ENCODE measurements around the gene TP53I11.

The TP53I11 gene

GRCh38 chr11:44913502-44913901, 37.2 kb downstream of the TP53I11 start:
- ChIA-PET POLR2A (no interaction called here), CTCF (interaction anchor here (0.7 to 21.0 kb wide), 7 partner anchors 14 to 359 kb away, joined by 3 to 659 read pairs (median 6); no protein-coding TSS in a partner anchor)
- no peak for DNase-seq (ENCODE audit: low read depth, low spot score)
- H3K4me3 ChIP-seq (ENCODE audit: low read depth, low read length): no peak overlapping the region
- no peak for TF ChIP-seq CTCF (IDR thresholded peaks at IDR 0.05; ENCODE audit: insufficient read depth, low read length, missing control alignments)

- no peak for DNase-seq (ENCODE audit: low read depth, low spot score)
- no peak for TF ChIP-seq CTCF (IDR thresholded peaks at IDR 0.05; ENCODE audit: insufficient read depth, low read length, missing control alignments)
- no peak overlapping the region for H3K4me3 ChIP-seq (ENCODE audit: low read depth, low read length)
- POLR2A ChIA-PET: no interaction called here
- CTCF ChIA-PET: interaction anchor here (0.6 to 21.0 kb wide), 19 partner anchors 9 to 806 kb away, joined by 3 to 659 read pairs (median 10); partner anchors contain the start of gene TSPAN18
Observed at GRCh38 chr11:44912270-44912987, 38.3 kb downstream of the TP53I11 start.

DNA sequence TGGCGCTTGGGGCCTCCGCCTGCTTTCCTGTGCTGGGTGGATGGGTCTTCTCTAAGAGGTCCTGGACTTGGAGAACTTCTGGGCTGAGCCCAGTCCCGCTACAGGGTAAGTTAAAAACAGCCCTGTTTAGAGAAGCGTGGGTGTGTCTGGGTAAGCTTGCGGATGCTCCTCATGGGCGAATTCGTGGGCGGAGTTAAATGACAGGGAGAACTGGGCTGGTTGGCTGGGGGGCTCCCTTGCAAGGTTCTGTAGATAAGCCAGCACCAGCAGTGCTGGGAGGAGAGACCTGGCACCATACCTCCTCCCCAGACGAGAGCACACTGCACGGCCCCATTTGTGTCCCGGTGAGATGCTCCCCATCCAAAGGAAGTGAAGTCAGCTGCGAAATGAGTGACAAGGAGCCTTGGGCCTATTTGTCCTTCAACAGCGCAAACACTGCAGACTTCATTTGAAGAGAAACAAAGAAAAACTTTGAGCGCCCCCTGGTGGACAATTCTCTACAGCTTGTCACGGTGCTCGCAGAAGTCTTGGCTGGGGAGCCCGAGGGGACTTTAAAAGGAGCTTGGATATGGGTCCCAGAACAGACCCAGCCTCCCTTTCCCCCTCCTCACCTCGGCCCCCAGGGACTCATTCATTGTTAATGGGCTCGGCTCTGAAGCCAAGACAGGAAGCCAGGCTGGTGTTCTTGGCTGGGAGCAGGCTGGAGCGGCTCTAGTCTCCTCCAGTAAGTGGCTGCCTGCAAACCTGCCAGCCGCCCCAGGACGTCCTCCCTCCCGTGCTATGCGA, 39.5 kb downstream of the TP53I11 start:
- peak; percentile 61 for TF ChIP-seq CTCF (IDR thresholded peaks at IDR 0.05; ENCODE audit: insufficient read depth, low read length, missing control alignments)
- POLR2A ChIA-PET: no interaction called here
- DNase-seq (ENCODE audit: low read depth, low spot score): peak; percentile 29
- CTCF ChIA-PET: interaction anchor here (0.6 to 21.0 kb wide), 63 partner anchors 8 to 804 kb away, joined by 3 to 659 read pairs (median 5); partner anchors contain the start of gene TSPAN18
- H3K4me3 ChIP-seq (ENCODE audit: low read depth, low read length): no peak overlapping the region

DNA sequence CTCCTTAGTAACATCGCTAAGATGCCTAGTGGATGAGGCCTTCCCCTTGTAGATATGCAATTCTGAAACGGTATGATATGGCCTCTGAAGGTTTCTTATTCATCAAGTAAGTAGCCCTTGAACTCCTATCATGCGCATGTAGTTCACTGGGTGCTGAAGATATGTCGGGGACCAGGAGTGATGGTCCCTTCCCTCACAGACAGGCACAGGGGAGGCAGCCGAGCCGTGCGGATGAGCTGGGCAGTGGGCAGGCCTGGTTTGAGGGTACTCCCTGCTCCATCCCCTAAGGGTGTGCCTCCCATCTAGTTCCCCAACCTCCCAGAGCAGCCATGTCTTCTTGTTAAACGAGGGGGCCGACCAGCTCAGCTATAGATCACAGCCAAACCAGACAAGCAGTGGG, 40.1 kb downstream of the TP53I11 start:
- ChIA-PET POLR2A (no interaction called here), CTCF (interaction anchor here (0.9 to 21.0 kb wide), 45 partner anchors 10 to 359 kb away, joined by 3 to 659 read pairs (median 6); partner anchors contain the start of gene TSPAN18)
- no peak for DNase-seq (ENCODE audit: low read depth, low spot score)
- no peak for TF ChIP-seq CTCF (IDR thresholded peaks at IDR 0.05; ENCODE audit: insufficient read depth, low read length, missing control alignments)
- H3K4me3 ChIP-seq (ENCODE audit: low read depth, low read length): no peak overlapping the region

- DNase-seq (ENCODE audit: low read depth, low spot score): no peak
- H3K4me3 ChIP-seq (ENCODE audit: low read depth, low read length): no peak overlapping the region
- TF ChIP-seq CTCF (IDR thresholded peaks at IDR 0.05; ENCODE audit: insufficient read depth, low read length, missing control alignments): no peak
- POLR2A ChIA-PET: no interaction called here
- CTCF ChIA-PET: interaction anchor here (1.0 to 21.0 kb wide), 6 partner anchors 9 to 354 kb away, joined by 3 to 659 read pairs (median 46); no protein-coding TSS in a partner anchor
Observed at GRCh38 chr11:44909557-44909956, 41.1 kb downstream of the TP53I11 start.

- CTCF ChIA-PET: interaction anchor here (0.6 to 21.0 kb wide), 8 partner anchors 11 to 351 kb away, joined by 3 to 659 read pairs (median 4); no protein-coding TSS in a partner anchor
- POLR2A ChIA-PET: no interaction called here
- no peak for DNase-seq (ENCODE audit: low read depth, low spot score)
- no peak overlapping the region for H3K4me3 ChIP-seq (ENCODE audit: low read depth, low read length)
- no peak for TF ChIP-seq CTCF (IDR thresholded peaks at IDR 0.05; ENCODE audit: insufficient read depth, low read length, missing control alignments)
Observed at GRCh38 chr11:44906649-44907048, 44.0 kb downstream of the TP53I11 start.

All from AG04449 (cell line).